A673 (cell line): Measurements from ENCODE around the gene CACNA2D1. TPM values are rescaled to one million over a fixed set of nuclear protein-coding genes. Genes with fewer than 3 reads are reported as not detected.

Source experiments
- BruUV-seq: library from RNA; stranded (reverse); fragments of 400-500 nt; replicated peaks from 2 replicates; lab custom pipeline; 2021; lab: Mats Ljungman, UMichigan
- CTCF ChIA-PET: fragments of 300-600 bp; sonication (Branson Sonifier 250); formaldehyde crosslinking; loops from one replicate; lab custom pipeline; 2022; ENCODE audit warnings: antibody characterized with exemption; lab: Charles Lee
- POLR2A ChIA-PET: fragments of 300-600 bp; sonication (Branson Sonifier 250); formaldehyde crosslinking; loops from one replicate; lab custom pipeline; 2022; ENCODE audit warnings: antibody characterized with exemption; ENCODE audit not compliant: low non-redundant PET; lab: Charles Lee
- DNase-seq: peaks from one replicate; pipeline ENCODE4 v3.0.0-alpha.2; 2015; ENCODE audit warnings: low spot score
- H3K27ac ChIP-seq: fragments of 200-600 bp; sonication (generic); 2 replicates; pipeline ENCODE4 v1.5.1; 2016; ENCODE audit warnings: mixed run types, low read depth, mild to moderate bottlenecking, mixed read lengths, antibody characterized with exemption, low read length; ENCODE audit not compliant: poor library complexity, severe bottlenecking
- H3K27me3 ChIP-seq: fragments of 200-600 bp; sonication (generic); replicated peaks from 2 replicates; pipeline ENCODE4 v1.6.1; 2017; ENCODE audit warnings: mixed run types, low read depth, mild to moderate bottlenecking, mixed read lengths, antibody characterized with exemption, low read length; ENCODE audit not compliant: insufficient read depth, poor library complexity
- H3K36me3 ChIP-seq: fragments of 200-600 bp; sonication (generic); 2 replicates; pipeline ENCODE4 v1.6.1; 2016; ENCODE audit warnings: mixed run types, mild to moderate bottlenecking, mixed read lengths, antibody characterized with exemption, low read length; ENCODE audit not compliant: insufficient read depth, poor library complexity, severe bottlenecking
- H3K4me1 ChIP-seq: fragments of 200-600 bp; sonication (generic); 2 replicates; pipeline ENCODE4 v1.6.1; 2017; ENCODE audit warnings: mixed run types, mild to moderate bottlenecking, mixed read lengths, antibody characterized with exemption, low read length; ENCODE audit not compliant: insufficient read depth, poor library complexity, severe bottlenecking
- H3K4me3 ChIP-seq: fragments of 200-600 bp; sonication (generic); 2 replicates; pipeline ENCODE4 v1.5.1; 2016; ENCODE audit warnings: low read depth, mixed run types, mild to moderate bottlenecking, mixed read lengths, low read length; ENCODE audit not compliant: poor library complexity, severe bottlenecking
- H3K9me3 ChIP-seq: fragments of 200-600 bp; sonication (generic); 2 replicates; pipeline ENCODE4 v1.6.1; 2016; ENCODE audit warnings: mixed run types, low read depth, mild to moderate bottlenecking, mixed read lengths, antibody characterized with exemption, low read length; ENCODE audit not compliant: poor library complexity, severe bottlenecking
- EZH2 ChIP-seq: fragments of 200-600 bp; sonication (generic); IDR thresholded peaks from 2 replicates; pipeline ENCODE4 v1.6.1; 2017; ENCODE audit warnings: borderline replicate concordance, low read depth, mild to moderate bottlenecking, mixed read lengths, antibody characterized with exemption, low read length; ENCODE audit not compliant: poor library complexity, severe bottlenecking
- intact Hi-C: fragments of 100-400 bp; cut with micrococcal nuclease; formaldehyde crosslinking; loops from one replicate; pipeline ENCODE4 v1.10.0; 2022; ENCODE audit not compliant: unreplicated experiment
- total RNA-seq: library from RNA; stranded (reverse); gene quantifications from 2 replicates; pipeline ENCODE4 v1.2.3, GENCODE V29; 2021
- TF ChIP-seq, protein P1 (sequence below): fragments of 300-800, 200-600 bp; sonication (generic); conservative IDR thresholded peaks from 2 replicates; pipeline ENCODE4 v1.5.1; 2017; ENCODE audit warnings: low read depth, mild to moderate bottlenecking, antibody characterized with exemption, low read length, moderate library complexity, mixed read lengths

CACNA2D1 gene
- total RNA-seq, 1 experiment from 2014 or later, result 49.1 TPM

DNA sequence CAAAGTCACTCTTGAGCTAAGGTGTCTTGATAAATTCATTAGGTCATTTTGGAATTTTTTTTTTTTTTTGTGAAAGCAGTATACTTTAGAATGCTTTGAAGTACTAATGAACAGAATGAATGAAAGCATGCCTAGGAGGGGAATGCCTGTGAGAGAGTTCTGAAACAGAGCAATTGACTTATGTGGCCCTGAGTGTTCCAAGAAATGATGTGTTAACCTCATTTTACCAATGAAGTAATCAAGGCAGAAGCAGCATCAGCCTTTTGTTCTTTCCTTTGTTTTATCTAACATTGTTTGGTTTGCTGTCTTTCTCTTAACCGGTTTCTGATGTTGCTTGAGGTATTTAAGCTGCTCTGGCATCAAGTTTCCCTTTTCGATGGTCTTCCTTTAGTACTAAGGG lies 519.1 kb downstream of the CACNA2D1 start:
- intact Hi-C loops, result no loop called here
- no TSS peak for BruUV-seq
- Histone ChIP-seq H3K9me3 (no peaks in the 10 kb centered on the region), H3K27me3 (no peaks in the 10 kb centered on the region), H3K4me3 (no peak overlapping the region), H3K27ac (no peak overlapping the region), H3K4me1 (no peaks in the 10 kb centered on the region), H3K36me3 (no peaks in the 10 kb centered on the region)
- TF ChIP-seq, protein P1, sequence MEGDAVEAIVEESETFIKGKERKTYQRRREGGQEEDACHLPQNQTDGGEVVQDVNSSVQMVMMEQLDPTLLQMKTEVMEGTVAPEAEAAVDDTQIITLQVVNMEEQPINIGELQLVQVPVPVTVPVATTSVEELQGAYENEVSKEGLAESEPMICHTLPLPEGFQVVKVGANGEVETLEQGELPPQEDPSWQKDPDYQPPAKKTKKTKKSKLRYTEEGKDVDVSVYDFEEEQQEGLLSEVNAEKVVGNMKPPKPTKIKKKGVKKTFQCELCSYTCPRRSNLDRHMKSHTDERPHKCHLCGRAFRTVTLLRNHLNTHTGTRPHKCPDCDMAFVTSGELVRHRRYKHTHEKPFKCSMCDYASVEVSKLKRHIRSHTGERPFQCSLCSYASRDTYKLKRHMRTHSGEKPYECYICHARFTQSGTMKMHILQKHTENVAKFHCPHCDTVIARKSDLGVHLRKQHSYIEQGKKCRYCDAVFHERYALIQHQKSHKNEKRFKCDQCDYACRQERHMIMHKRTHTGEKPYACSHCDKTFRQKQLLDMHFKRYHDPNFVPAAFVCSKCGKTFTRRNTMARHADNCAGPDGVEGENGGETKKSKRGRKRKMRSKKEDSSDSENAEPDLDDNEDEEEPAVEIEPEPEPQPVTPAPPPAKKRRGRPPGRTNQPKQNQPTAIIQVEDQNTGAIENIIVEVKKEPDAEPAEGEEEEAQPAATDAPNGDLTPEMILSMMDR, result no peak
- no peak for TF ChIP-seq EZH2
- DNase-seq, result no peak
- ChIA-PET POLR2A (no interaction called here), CTCF (no interaction called here)

DNA sequence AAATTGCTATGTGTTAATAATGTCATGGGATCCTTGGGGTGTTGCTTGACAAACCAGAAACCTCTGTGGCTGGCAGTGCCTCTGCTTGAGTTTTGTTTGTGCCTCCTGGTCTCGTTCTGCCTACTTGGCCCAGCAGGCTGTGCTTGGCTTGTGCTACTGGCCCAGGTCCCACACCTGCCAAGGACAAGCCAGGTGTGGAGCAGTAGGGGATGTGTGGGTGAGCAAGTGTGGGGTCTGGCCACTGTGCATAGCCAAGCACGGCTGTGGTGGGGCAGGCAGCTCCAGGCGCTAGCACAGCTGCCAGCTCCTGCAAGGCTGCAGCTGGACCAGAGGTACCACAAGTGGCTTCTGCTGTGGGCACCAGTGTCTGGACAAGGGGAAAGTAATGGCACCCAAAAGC lies 524.1 kb downstream of the CACNA2D1 start:
- intact Hi-C loops, result no loop called here
- no peak overlapping the region for H3K27ac ChIP-seq
- H3K9me3 ChIP-seq, result no peaks in the 10 kb centered on the region
- no peaks in the 10 kb centered on the region for H3K36me3 ChIP-seq
- ChIA-PET POLR2A (no interaction called here), CTCF (no interaction called here)
- no peak overlapping the region for H3K4me3 ChIP-seq
- no peak for TF ChIP-seq EZH2
- TF ChIP-seq, protein P1, result no peak
- no peaks in the 10 kb centered on the region for H3K27me3 ChIP-seq
- DNase-seq, result no peak
- no peaks in the 10 kb centered on the region for H3K4me1 ChIP-seq
- BruUV-seq, result no TSS peak

DNA sequence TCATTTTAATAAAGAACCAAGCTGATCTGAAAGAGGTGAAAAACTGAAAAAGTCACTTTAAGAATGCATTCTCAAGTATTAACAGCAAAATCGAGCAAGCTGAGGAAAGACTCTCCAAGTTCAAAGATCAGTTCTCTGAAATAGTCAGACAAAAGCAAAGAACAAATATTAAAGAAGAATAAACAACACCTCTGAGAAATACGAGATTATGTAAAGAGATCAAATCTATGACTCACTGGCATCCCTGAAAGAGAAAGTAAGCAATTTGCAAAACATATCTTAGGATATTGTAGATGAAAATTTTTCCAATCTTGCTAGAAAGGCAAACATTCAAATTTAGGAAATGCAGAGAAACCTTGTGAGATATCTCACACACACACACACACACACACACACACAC lies 535.4 kb downstream of the CACNA2D1 start:
- ChIA-PET CTCF (no interaction called here), POLR2A (interaction anchor here (0.7 kb wide), 1 partner anchor 425 kb away, joined by 5 read pairs; no protein-coding TSS in a partner anchor)
- no peak for DNase-seq
- intact Hi-C loops, result no loop called here
- Histone ChIP-seq H3K27ac (no peak overlapping the region), H3K27me3 (no peaks in the 10 kb centered on the region), H3K9me3 (no peaks in the 10 kb centered on the region), H3K4me3 (no peak overlapping the region), H3K4me1 (no peaks in the 10 kb centered on the region), H3K36me3 (no peaks in the 10 kb centered on the region)
- TF ChIP-seq, protein P1, result no peak
- no TSS peak for BruUV-seq
